Measurements from ENCODE around the gene ZKSCAN4.
A peak's percentile ranks its signal among the peaks of the same experiment; 100 is the strongest.

ZKSCAN4 gene

GRCh38 chr6:28266563-28266961 is 14.5 kb upstream of the ZKSCAN4 start:
- no peak for DNase-seq (ENCODE audit: low read depth in 2 of 2)
- H3K4me3 ChIP-seq (replicated peaks in 1 of 2; ENCODE audit: low read depth in 2 of 2, low read length in 2 of 2): peak overlapping the region; percentile 52 to 72
- TF ChIP-seq CTCF (IDR thresholded peaks at IDR 0.05; ENCODE audit: low read depth, low read length): no peak

GRCh38 chr6:28264834-28265401 is 12.8 kb upstream of the ZKSCAN4 start:
- no peak overlapping the region for H3K4me3 ChIP-seq (replicated peaks in 1 of 2; ENCODE audit: low read depth in 2 of 2, low read length in 2 of 2)
- TF ChIP-seq CTCF (IDR thresholded peaks at IDR 0.05; ENCODE audit: low read depth, low read length): no peak
- DNase-seq (ENCODE audit: low read depth in 2 of 2): no peak

- TF ChIP-seq CTCF (IDR thresholded peaks at IDR 0.05; ENCODE audit: low read depth, low read length): no peak
- DNase-seq (ENCODE audit: low read depth in 2 of 2): no peak
- no peak overlapping the region for H3K4me3 ChIP-seq (replicated peaks in 1 of 2; ENCODE audit: low read depth in 2 of 2, low read length in 2 of 2)
These were observed 11.9 kb upstream of the ZKSCAN4 start for GRCh38 chr6:28263922-28264321.

- peak; percentile 85 to 86 for DNase-seq (ENCODE audit: low read depth in 2 of 2)
- H3K4me3 ChIP-seq (replicated peaks in 1 of 2; ENCODE audit: low read depth in 2 of 2, low read length in 2 of 2): peak within 1 kb of the TSS; percentile 33 to 50
- no peak for TF ChIP-seq CTCF (IDR thresholded peaks at IDR 0.05; ENCODE audit: low read depth, low read length)
These were observed 7.1 kb upstream of the ZKSCAN4 start, which contains the start of gene NKAPL for GRCh38 chr6:28258877-28259777. TSS of gene NKAPL (plus strand) at chr6:28259297. CDS start at chr6:28259372, 75 bp downstream.

- no peak for TF ChIP-seq CTCF (IDR thresholded peaks at IDR 0.05; ENCODE audit: low read depth, low read length)
- no peak for DNase-seq (ENCODE audit: low read depth in 2 of 2)
- no peak overlapping the region for H3K4me3 ChIP-seq (replicated peaks in 1 of 2; ENCODE audit: low read depth in 2 of 2, low read length in 2 of 2)
These were observed 5.0 kb upstream of the ZKSCAN4 start for GRCh38 chr6:28257042-28257441.

GRCh38 chr6:28254121-28254519 is 2.1 kb upstream of the ZKSCAN4 start:
- H3K4me3 ChIP-seq (replicated peaks in 1 of 2; ENCODE audit: low read depth in 2 of 2, low read length in 2 of 2): no peak overlapping the region
- no peak for TF ChIP-seq CTCF (IDR thresholded peaks at IDR 0.05; ENCODE audit: low read depth, low read length)

More at GRCh38 chr6:28254121-28254519, 2.1 kb upstream of the ZKSCAN4 start:
- no peak for DNase-seq (ENCODE audit: low read depth in 2 of 2)
